SHP77 (cell line): ENCODE results near the gene HIC1.

Experiments used
- DNase-seq, 2 experiments: peaks; one replicate each; lab custom pipeline; 2025; lab: John Stamatoyannopoulos, UW

The HIC1 gene

GRCh38 chr17:2044263-2044894 lies 10.5 kb upstream of the HIC1 start:
- no peak for DNase-seq

GRCh38 chr17:2047590-2047989 lies 7.3 kb upstream of the HIC1 start:
- no peak for DNase-seq

DNA sequence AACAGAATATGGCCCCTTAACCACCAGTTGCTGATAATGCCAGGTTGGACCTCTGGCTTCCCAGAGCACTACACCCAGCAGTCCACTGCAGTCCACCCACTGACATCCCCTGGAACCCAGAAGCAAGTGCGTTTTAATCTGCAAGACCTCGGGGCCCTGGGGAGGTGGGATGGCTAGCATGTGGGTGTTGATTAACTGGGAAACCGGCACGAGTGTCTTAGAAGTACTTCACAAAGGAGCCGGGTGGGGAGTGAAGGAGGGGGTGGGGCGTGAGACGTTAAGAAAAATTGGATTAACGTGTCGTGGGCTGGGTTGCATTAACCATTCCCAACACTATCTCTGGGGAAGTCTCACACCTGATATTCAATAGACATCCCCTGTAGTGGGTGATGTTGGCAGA lies 6.1 kb upstream of the HIC1 start:
- DNase-seq = no peak

- peak; percentile 60 to 72 for DNase-seq
Observed at GRCh38 chr17:2049333-2050299, 5.3 kb upstream of the HIC1 start.

GRCh38 chr17:2050300-2051060 lies 4.4 kb upstream of the HIC1 start:
- DNase-seq = peak; percentile 63 to 70

- peak in 1 of 2 experiments; percentile 58 for DNase-seq
Observed at GRCh38 chr17:2051061-2051932, 3.6 kb upstream of the HIC1 start.

GRCh38 chr17:2051933-2052559 lies 2.9 kb upstream of the HIC1 start:
- DNase-seq = no peak

- peak; percentile 78 to 84 for DNase-seq
Observed at GRCh38 chr17:2053380-2054261, 1.3 kb upstream of the HIC1 start.

DNA sequence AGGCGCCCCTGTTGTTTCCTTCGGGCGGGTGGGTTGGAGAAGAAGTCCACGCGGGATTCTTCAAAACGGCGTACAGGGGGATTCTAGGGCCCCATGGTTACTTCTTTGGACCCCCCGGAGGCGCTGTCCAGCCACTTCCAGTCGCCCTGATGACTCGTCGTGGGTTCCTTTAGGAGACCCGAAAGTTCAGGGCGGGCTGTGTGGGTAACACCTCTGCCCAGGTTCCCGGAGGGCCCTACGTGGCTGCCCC lies 716 bp upstream of the HIC1 start:
- DNase-seq = no peak

- no peak for DNase-seq
Observed at GRCh38 chr17:2055292-2056205, 646 bp downstream of the HIC1 start.

- DNase-seq = no peak
Observed at GRCh38 chr17:2056206-2057174, 1.6 kb downstream of the HIC1 start.

- no peak for DNase-seq
Observed at GRCh38 chr17:2057175-2057759, 2.4 kb downstream of the HIC1 start.

GRCh38 chr17:2057760-2058585 lies 3.1 kb downstream of the HIC1 start:
- no peak for DNase-seq

- no peak for DNase-seq
Observed at GRCh38 chr17:2058586-2059546, 4.0 kb downstream of the HIC1 start.

- DNase-seq = no peak
Observed at GRCh38 chr17:2059547-2060384, 4.9 kb downstream of the HIC1 start.
